Thymus (tissue), 11 donors: ENCODE results near the gene GAS7. TPM values are rescaled to one million over a fixed set of nuclear protein-coding genes. Genes with fewer than 3 reads are reported as not detected.

ENCODE experiments used
- DNase-seq, 9 donors: peaks; one replicate each; pipeline ENCODE4 v3.0.0-alpha.2; 2013; ENCODE audit warnings: low spot score in 9 of 9, low read depth in 6 of 9, missing footprints in 1 of 9
- H3K27ac ChIP-seq, 2 donors: one replicate each; pipeline ENCODE4 v1.5.1; 2013; ENCODE audit warnings: control low read depth in 1 of 2, low read depth in 1 of 2, low read length in 1 of 2, mild to moderate bottlenecking in 1 of 2, moderate library complexity in 1 of 2
- H3K27me3 ChIP-seq, 2 donors: one replicate each; pipeline ENCODE4 v1.5.1; 2013; ENCODE audit warnings: low read length in 1 of 2; ENCODE audit not compliant: control insufficient read depth in 2 of 2, insufficient read depth in 1 of 2
- H3K36me3 ChIP-seq, 2 donors: one replicate each; pipeline ENCODE4 v1.5.1; 2013; ENCODE audit warnings: low read length in 1 of 2, mild to moderate bottlenecking in 1 of 2, moderate library complexity in 1 of 2; ENCODE audit not compliant: control insufficient read depth in 2 of 2, insufficient read depth in 2 of 2
- H3K4me1 ChIP-seq, 2 donors: one replicate each; pipeline ENCODE4 v1.5.1; 2013; ENCODE audit warnings: low read length in 2 of 2; ENCODE audit not compliant: control insufficient read depth in 2 of 2, insufficient read depth in 2 of 2
- H3K4me3 ChIP-seq, 2 donors: one replicate each; pipeline ENCODE4 v1.5.1; 2013; ENCODE audit warnings: low read length in 2 of 2, control low read depth in 1 of 2, mild to moderate bottlenecking in 1 of 2
- H3K9me3 ChIP-seq, 2 donors: one replicate each; pipeline ENCODE4 v1.5.1; 2013; ENCODE audit warnings: low read length in 1 of 2, mild to moderate bottlenecking in 1 of 2; ENCODE audit not compliant: control insufficient read depth in 2 of 2, insufficient read depth in 1 of 2
- WGBS: extraction: QIAGEN DNeasy Blood & Tissue Kit; methylation state at CpG from one replicate; pipeline ENCODE4 v1.1.7; 2013; 5-methylcytosine and 5-hydroxymethylcytosine counted together
- polyA plus RNA-seq: library from polyadenylated mRNA; stranded (reverse); fragments of 200-250 nt; gene quantifications from one replicate; pipeline ENCODE4 v1.2.3, GENCODE V29; 2013
- total RNA-seq: library from RNA; stranded (reverse); fragments of 120-200 nt; gene quantifications from one replicate; pipeline ENCODE4 v1.2.4, GENCODE V29; 2013
- donor health status: healthy.

GAS7 gene
- total and polyA plus RNA-seq, 2 donors: 4.3 to 9.7 TPM

- DNase-seq: no peak
- Histone ChIP-seq H3K36me3 (no peaks in the 10 kb centered on the region), H3K4me1 (peaks cover 18 to 29% of the 10 kb centered on the region in 2 donors), H3K4me3 (no peak overlapping the region), H3K27ac (no peak overlapping the region), H3K9me3 (no peaks in the 10 kb centered on the region), H3K27me3 (no peaks in the 10 kb centered on the region)
- 96% methylated on average over 3 of the region's 3 CpGs for WGBS
Observed at GRCh38 chr17:10170233-10170632, 28.2 kb downstream of the GAS7 start.

DNA sequence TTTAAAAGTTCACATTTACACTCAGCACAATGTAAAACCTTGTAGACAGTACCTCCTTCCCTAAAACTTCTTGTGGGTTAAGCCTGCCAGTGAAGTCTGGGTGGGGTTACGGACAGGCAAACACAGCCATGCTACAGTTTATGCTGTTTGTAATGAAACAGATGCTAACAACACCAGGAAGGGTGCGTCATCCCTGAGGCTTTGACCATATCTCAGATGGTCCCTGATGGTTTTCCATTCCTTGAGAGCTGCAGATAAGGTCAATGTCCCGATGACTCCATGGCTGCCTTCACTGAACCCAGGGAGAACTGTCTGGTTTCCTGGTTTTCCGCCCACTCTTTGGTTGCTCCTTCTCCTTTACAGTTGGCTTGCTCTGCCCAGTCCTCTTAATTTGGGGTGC, 29.1 kb downstream of the GAS7 start:
- no peak overlapping the region for H3K4me3 ChIP-seq
- WGBS: 99% methylated on average over 4 of the region's 4 CpGs
- H3K27ac ChIP-seq: no peak overlapping the region
- H3K4me1 ChIP-seq: peaks cover 18 to 29% of the 10 kb centered on the region in 2 donors
- no peaks in the 10 kb centered on the region for H3K36me3 ChIP-seq
- H3K9me3 ChIP-seq: no peaks in the 10 kb centered on the region
- DNase-seq: no peak
- no peaks in the 10 kb centered on the region for H3K27me3 ChIP-seq

GRCh38 chr17:10166176-10166935, 32.0 kb downstream of the GAS7 start:
- WGBS: 98% methylated on average over 7 of the region's 7 CpGs
- Histone ChIP-seq H3K4me3 (no peak overlapping the region), H3K36me3 (no peaks in the 10 kb centered on the region), H3K27me3 (no peaks in the 10 kb centered on the region), H3K4me1 (peaks cover 9 to 15% of the 10 kb centered on the region in 2 donors), H3K9me3 (no peaks in the 10 kb centered on the region), H3K27ac (no peak overlapping the region)
- DNase-seq: no peak

GRCh38 chr17:10162096-10162495, 36.3 kb downstream of the GAS7 start:
- H3K4me1 ChIP-seq: peaks cover 6 to 9% of the 10 kb centered on the region in 2 donors
- 85% methylated on average over 5 of the region's 5 CpGs for WGBS

DNA sequence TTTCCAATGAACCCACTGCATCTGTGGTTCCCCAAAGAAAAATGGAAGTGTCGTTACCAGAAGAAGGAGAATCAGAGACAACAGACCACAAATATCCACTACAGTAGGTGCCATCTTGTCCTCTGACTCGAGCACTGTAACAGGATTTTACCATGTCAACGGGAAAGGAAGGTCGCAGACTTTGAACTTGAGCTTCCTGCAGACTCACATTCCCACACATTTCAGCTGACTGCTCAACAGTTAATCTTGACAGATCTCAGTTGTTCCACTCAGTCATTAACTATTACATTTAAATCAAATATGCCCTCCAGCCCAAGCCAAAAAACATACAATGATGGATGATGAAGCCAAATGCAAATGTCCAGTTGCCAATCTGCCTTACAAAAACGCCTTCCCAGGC, 37.0 kb downstream of the GAS7 start:
- WGBS: 94% methylated on average over 5 of the region's 5 CpGs

More at GRCh38 chr17:10162096-10162495, 36.3 kb downstream of the GAS7 start:
- no peaks in the 10 kb centered on the region for H3K9me3 ChIP-seq
- no peaks in the 10 kb centered on the region for H3K27me3 ChIP-seq
- no peak overlapping the region for H3K27ac ChIP-seq
- H3K4me3 ChIP-seq: no peak overlapping the region
- no peaks in the 10 kb centered on the region for H3K36me3 ChIP-seq
- no peak for DNase-seq

GRCh38 chr17:10156948-10157607, 41.3 kb downstream of the GAS7 start:
- Histone ChIP-seq H3K4me3 (no peak overlapping the region), H3K27me3 (no peaks in the 10 kb centered on the region), H3K27ac (peak overlapping the region; percentile 76 to 79), H3K36me3 (no peaks in the 10 kb centered on the region), H3K9me3 (no peaks in the 10 kb centered on the region), H3K4me1 (peaks cover 11 to 32% of the 10 kb centered on the region in 2 donors)
- WGBS: 17% methylated on average over 11 of the region's 11 CpGs
- DNase-seq: peak in 1 of 9 donors; percentile 55

More for the DNA sequence above, 37.0 kb downstream of the GAS7 start:
- Histone ChIP-seq H3K27ac (no peak overlapping the region), H3K4me1 (peaks cover 11 to 16% of the 10 kb centered on the region in 2 donors), H3K27me3 (no peaks in the 10 kb centered on the region), H3K36me3 (no peaks in the 10 kb centered on the region), H3K4me3 (no peak overlapping the region), H3K9me3 (no peaks in the 10 kb centered on the region)
- no peak for DNase-seq

DNA sequence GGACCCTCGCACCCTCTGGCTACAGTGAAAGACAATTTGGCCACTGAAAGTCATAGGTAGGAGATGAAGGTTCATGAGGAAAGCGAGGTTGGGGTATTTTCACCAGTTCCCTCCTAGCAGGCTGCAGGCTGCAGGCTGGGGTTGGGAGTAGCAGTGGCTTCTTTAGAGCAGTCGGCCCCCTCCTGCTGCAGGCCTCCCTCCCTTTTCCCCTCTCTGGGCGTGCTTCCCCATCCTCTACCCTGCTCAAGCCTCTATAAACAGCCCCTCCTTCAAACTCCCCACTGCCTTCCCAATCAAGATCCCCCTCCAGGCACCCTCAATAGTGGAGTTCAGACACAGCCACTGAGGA, 41.8 kb downstream of the GAS7 start:
- Histone ChIP-seq H3K27me3 (no peaks in the 10 kb centered on the region), H3K4me1 (peaks cover 11 to 37% of the 10 kb centered on the region in 2 donors), H3K9me3 (no peaks in the 10 kb centered on the region), H3K27ac (peak overlapping the region; percentile 33 to 76), H3K4me3 (no peak overlapping the region), H3K36me3 (no peaks in the 10 kb centered on the region)
- WGBS: 43% methylated on average over 4 of the region's 4 CpGs
- DNase-seq: no peak

- Histone ChIP-seq H3K27me3 (no peaks in the 10 kb centered on the region), H3K4me3 (no peak overlapping the region), H3K27ac (peak overlapping the region in 1 of 2 donors; percentile 76), H3K4me1 (peaks cover 12 to 41% of the 10 kb centered on the region in 2 donors), H3K9me3 (no peaks in the 10 kb centered on the region), H3K36me3 (no peaks in the 10 kb centered on the region)
- DNase-seq: no peak
- WGBS: 96% methylated on average over 4 of the region's 4 CpGs
Observed at GRCh38 chr17:10156077-10156435, 42.4 kb downstream of the GAS7 start.

GRCh38 chr17:10155371-10156076, 42.9 kb downstream of the GAS7 start:
- Histone ChIP-seq H3K4me1 (peaks cover 16 to 44% of the 10 kb centered on the region in 2 donors), H3K27ac (no peak overlapping the region), H3K4me3 (no peak overlapping the region), H3K36me3 (no peaks in the 10 kb centered on the region), H3K27me3 (no peaks in the 10 kb centered on the region), H3K9me3 (no peaks in the 10 kb centered on the region)
- WGBS: 96% methylated on average over 8 of the region's 8 CpGs
- no peak for DNase-seq
